Breast epithelium (tissue), 4 donors: ENCODE data around the gene CRY1. TPM values are rescaled to one million over a fixed set of nuclear protein-coding genes. Genes with fewer than 3 reads are reported as not detected.
"Not testable (repeated sequence)": the region's sequence is repeated elsewhere in the genome, so short reads cannot be mapped to it uniquely, and the experiment has no call there.

ENCODE experiments used
- DNase-seq, 2 donors: peaks; one replicate each; pipeline ENCODE4 v3.0.0-alpha.2; 2019; ENCODE audit warnings: low spot score in 2 of 2
- H3K27ac ChIP-seq, 2 donors: fragments of 200-600 bp; sonication (generic) in 1 of 2; one replicate each; pipeline ENCODE4 v1.5.1; 2016 to 2019; ENCODE audit warnings: mild to moderate bottlenecking in 1 of 2
- H3K27me3 ChIP-seq, 2 donors: fragments of 200-600 bp; sonication (generic) in 1 of 2; one replicate each; pipeline versions ENCODE4 v1.5.1 to v1.6.0; 2017 to 2019; ENCODE audit warnings: control low read depth in 1 of 2, mild to moderate bottlenecking in 1 of 2
- H3K36me3 ChIP-seq: fragments of 200-600 bp; one replicate; pipeline ENCODE4 v1.5.1; 2019
- H3K4me1 ChIP-seq, 2 donors: fragments of 200-600 bp; sonication (generic); one replicate each; pipeline ENCODE4 v1.5.1; 2016 to 2019; ENCODE audit warnings: control low read depth in 1 of 2
- H3K4me3 ChIP-seq, 3 donors: fragments of 200-600 bp; sonication (generic); 1 replicate in 2 of 3; 2 replicates in 1 of 3; pipeline ENCODE4 v1.5.1; 2016 to 2019; ENCODE audit warnings: mild to moderate bottlenecking in 3 of 3, moderate library complexity in 2 of 3
- H3K9me3 ChIP-seq, 2 donors: fragments of 200-600 bp; sonication (generic) in 1 of 2; one replicate each; pipeline ENCODE4 v1.5.1; 2016 to 2019; ENCODE audit warnings: control low read depth in 1 of 2
- CTCF ChIP-seq, 3 donors: fragments of 450-650 bp; IDR thresholded peaks; one replicate each; pipeline ENCODE4 v1.5.1; 2016 to 2017; ENCODE audit warnings: antibody characterized with exemption in 3 of 3, mild to moderate bottlenecking in 3 of 3, moderate library complexity in 3 of 3
- POLR2A ChIP-seq: fragments of 450-650 bp; IDR thresholded peaks from one replicate; pipeline ENCODE4 v1.6.1; 2016; ENCODE audit warnings: antibody characterized with exemption, mild to moderate bottlenecking, moderate library complexity
- POLR2AphosphoS5 ChIP-seq, 3 donors: sonication (generic); formaldehyde crosslinking; IDR thresholded peaks; one replicate each; pipeline ENCODE4 v1.6.1; 2017; ENCODE audit warnings: antibody characterized with exemption in 3 of 3
- intact Hi-C: fragments of 100-400 bp; cut with DNase I; formaldehyde crosslinking; loops from one replicate; pipeline ENCODE4 v1.15.1; 2023; ENCODE audit warnings: low total_unique reads
- total RNA-seq, 3 donors: library from RNA; depleted of rRNA; stranded (reverse); fragments of >200 nt; gene quantifications; one replicate each; pipeline ENCODE4 v1.1.0, GENCODE V29; 2016

Gene CRY1
- total RNA-seq, 3 donors from 2014 or later, result 24.0 to 81.5 (median 47.5) TPM

- H3K4me1 ChIP-seq, result no peaks in the 10 kb centered on the region
- no peak for TF ChIP-seq CTCF (IDR thresholded peaks at IDR 0.05)
- no peak for TF ChIP-seq POLR2AphosphoS5 (IDR thresholded peaks at IDR 0.05)
- no peak for TF ChIP-seq POLR2A
- intact Hi-C loops, result no loop called here
- DNase-seq, result no peak
- H3K4me3 ChIP-seq, result no peak overlapping the region
- H3K36me3 ChIP-seq, result no peaks in the 10 kb centered on the region
- no peaks in the 10 kb centered on the region for H3K27me3 ChIP-seq
- H3K9me3 ChIP-seq, result no peaks in the 10 kb centered on the region
- H3K27ac ChIP-seq, result no peak overlapping the region
Measured at GRCh38 chr12:107086314-107086713, 7.0 kb downstream of the CRY1 start.

GRCh38 chr12:107081778-107082177, 11.6 kb downstream of the CRY1 start:
- intact Hi-C loops, result loop anchor here (5.0 kb wide), 1 partner anchor 39 kb away; no protein-coding TSS in a partner anchor

GRCh38 chr12:107080299-107080698, 13.1 kb downstream of the CRY1 start:
- no peak overlapping the region for H3K4me3 ChIP-seq
- no peak for DNase-seq
- H3K27ac ChIP-seq, result no peak overlapping the region
- intact Hi-C loops, result loop anchor here (5.0 kb wide), 1 partner anchor 38 kb away; no protein-coding TSS in a partner anchor
- no peaks in the 10 kb centered on the region for H3K9me3 ChIP-seq
- H3K27me3 ChIP-seq, result no peaks in the 10 kb centered on the region
- no peaks in the 10 kb centered on the region for H3K36me3 ChIP-seq
- no peak for TF ChIP-seq POLR2A
- H3K4me1 ChIP-seq, result no peaks in the 10 kb centered on the region

More at GRCh38 chr12:107081778-107082177, 11.6 kb downstream of the CRY1 start:
- Histone ChIP-seq H3K4me1 (no peaks in the 10 kb centered on the region), H3K4me3 (no peak overlapping the region), H3K36me3 (no peaks in the 10 kb centered on the region), H3K9me3 (no peaks in the 10 kb centered on the region), H3K27ac (no peak overlapping the region), H3K27me3 (no peaks in the 10 kb centered on the region)
- TF ChIP-seq POLR2A, result no peak
- no peak for TF ChIP-seq CTCF (IDR thresholded peaks at IDR 0.05)
- no peak for TF ChIP-seq POLR2AphosphoS5 (IDR thresholded peaks at IDR 0.05)
- DNase-seq, result no peak

DNA sequence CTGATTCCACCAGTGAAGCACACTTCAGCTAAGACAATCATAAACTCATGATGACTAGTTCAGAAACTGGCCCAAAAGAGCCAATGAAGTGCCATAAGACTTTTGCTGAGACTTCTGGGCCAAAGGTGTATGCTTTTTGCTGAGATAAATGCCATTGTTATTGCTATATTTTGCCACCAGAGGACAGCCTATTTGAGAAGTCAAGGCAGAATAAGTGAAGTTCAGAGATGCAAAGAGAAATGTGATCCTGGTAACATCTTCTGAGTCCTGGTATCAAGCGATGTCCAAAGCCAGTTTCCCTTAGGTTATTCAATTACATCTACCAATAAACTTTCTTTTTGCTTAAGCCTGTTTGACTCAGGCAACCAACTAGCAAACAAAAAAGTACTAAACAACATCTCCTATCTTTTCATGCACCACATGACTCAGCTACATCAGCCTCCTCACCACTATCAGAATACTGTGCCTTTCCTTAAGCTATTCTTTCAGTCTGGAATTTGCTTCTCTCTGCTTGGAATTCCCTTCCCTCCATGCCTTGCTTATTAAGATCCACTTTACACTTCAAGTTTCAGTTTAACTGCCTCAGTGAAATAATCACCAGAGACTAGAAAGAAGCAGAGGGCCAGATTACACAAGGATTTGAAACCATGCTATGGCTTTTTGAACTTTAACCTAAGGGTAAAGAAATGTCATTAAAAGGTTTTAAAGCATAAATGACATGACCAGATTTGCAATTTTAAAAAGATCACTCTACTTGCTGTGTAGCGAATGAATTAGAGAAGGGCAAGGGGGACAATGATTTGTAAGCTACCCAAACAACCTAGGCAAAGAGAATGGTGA, 14.0 kb downstream of the CRY1 start:
- intact Hi-C loops, result loop anchor here (5.0 kb wide), 1 partner anchor 37 kb away; no protein-coding TSS in a partner anchor
- Histone ChIP-seq H3K4me3 (no peak overlapping the region), H3K27me3 (no peaks in the 10 kb centered on the region), H3K27ac (no peak overlapping the region), H3K4me1 (no peaks in the 10 kb centered on the region), H3K36me3 (no peaks in the 10 kb centered on the region), H3K9me3 (no peaks in the 10 kb centered on the region)
- DNase-seq, result no peak
- TF ChIP-seq CTCF (IDR thresholded peaks at IDR 0.05) (peak in 1 of 3 donors; percentile 18), POLR2AphosphoS5 (IDR thresholded peaks at IDR 0.05) (no peak), POLR2A (no peak)

DNA sequence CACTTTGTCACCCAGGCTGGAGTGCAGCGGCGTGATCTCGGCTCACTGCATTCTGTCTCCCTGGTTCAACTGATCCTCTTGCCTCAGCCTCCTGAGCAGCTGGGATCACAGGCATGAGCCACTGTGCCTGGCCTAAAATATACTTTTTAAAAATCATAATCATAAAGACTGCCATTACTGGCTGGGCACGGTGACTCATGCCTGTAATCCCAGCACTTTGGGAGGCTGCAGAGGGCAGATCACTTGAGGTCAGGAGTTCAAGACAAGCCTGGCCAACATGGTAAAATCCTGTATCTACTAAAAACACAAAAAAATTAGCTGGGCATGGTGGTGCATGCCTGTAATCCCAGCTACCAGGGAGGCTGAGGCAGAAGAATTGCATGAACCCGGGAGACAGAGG, 20.1 kb downstream of the CRY1 start:
- H3K27me3 ChIP-seq, intact Hi-C loops: not testable (repeated sequence)

DNA sequence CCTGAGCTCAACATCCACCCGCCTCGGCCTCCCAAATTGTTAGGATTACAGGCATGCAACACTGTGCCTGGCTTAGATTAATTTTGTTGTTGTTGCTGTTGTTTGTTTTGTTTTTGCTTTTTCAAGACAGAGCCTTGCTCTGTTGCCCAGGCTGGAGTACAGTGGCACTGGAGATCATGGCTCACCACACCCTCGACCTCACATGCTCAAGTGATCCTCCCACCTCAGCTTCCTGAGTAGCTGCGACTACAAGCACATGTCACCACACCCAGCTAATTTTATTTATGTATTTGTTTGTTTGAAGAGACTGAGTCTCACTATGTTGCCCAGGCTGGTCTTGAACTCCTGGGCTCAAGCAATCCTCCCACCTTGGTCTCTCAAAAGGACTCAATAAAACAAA, 26.7 kb downstream of the CRY1 start:
- Histone ChIP-seq H3K4me1 (no peaks in the 10 kb centered on the region), H3K27ac (no peak overlapping the region), H3K9me3 (peaks cover 6 to 7% of the 10 kb centered on the region in 2 donors), H3K27me3 (no peaks in the 10 kb centered on the region), H3K36me3 (no peaks in the 10 kb centered on the region), H3K4me3 (no peak overlapping the region)
- intact Hi-C loops, result no loop called here
- DNase-seq, result no peak
- TF ChIP-seq POLR2A, result no peak
- peak in 1 of 3 donors; percentile 14 for TF ChIP-seq POLR2AphosphoS5 (IDR thresholded peaks at IDR 0.05)

More for the DNA sequence above, 20.1 kb downstream of the CRY1 start:
- H3K9me3 ChIP-seq, H3K36me3 ChIP-seq, H3K27ac ChIP-seq, H3K4me3 ChIP-seq, H3K4me1 ChIP-seq, DNase-seq: not testable (repeated sequence)
